WTC11 (cell line): ENCODE data around the gene GCDH. TPM values are rescaled to one million over a fixed set of nuclear protein-coding genes. Genes with fewer than 3 reads are reported as not detected.

Source experiments
- ARID4B ChIP-seq: sonication (generic); formaldehyde crosslinking; IDR thresholded peaks from 2 replicates; pipeline ENCODE4 v1.8.0; 2023; ENCODE audit warnings: missing genetic modification reagents, mild to moderate bottlenecking, borderline replicate concordance
- ATF3 ChIP-seq: sonication (generic); formaldehyde crosslinking; conservative IDR thresholded peaks from 2 replicates; pipeline ENCODE4 v1.8.1; 2022; ENCODE audit warnings: mild to moderate bottlenecking, missing genetic modification reagents
- ATF6 ChIP-seq: sonication (generic); formaldehyde crosslinking; IDR thresholded peaks from 2 replicates; pipeline ENCODE4 v1.8.1; 2023; ENCODE audit warnings: mild to moderate bottlenecking, missing genetic modification reagents
- E2F5 ChIP-seq: sonication (generic); formaldehyde crosslinking; IDR thresholded peaks from 2 replicates; pipeline ENCODE4 v1.8.1; 2022; ENCODE audit warnings: mild to moderate bottlenecking, moderate library complexity, missing genetic modification reagents
- ELF4 ChIP-seq: sonication (generic); formaldehyde crosslinking; IDR thresholded peaks from 2 replicates; pipeline ENCODE4 v1.8.1; 2022; ENCODE audit warnings: low read depth, mild to moderate bottlenecking, moderate library complexity, missing genetic modification reagents
- ETV6 ChIP-seq: sonication (generic); formaldehyde crosslinking; IDR thresholded peaks from 2 replicates; pipeline ENCODE4 v1.8.1; 2022; ENCODE audit warnings: mild to moderate bottlenecking, missing genetic modification reagents
- FOXP1 ChIP-seq: sonication (generic); formaldehyde crosslinking; IDR thresholded peaks from 2 replicates; pipeline ENCODE4 v1.8.0; 2022; ENCODE audit warnings: missing genetic modification reagents, mild to moderate bottlenecking, moderate library complexity, borderline replicate concordance
- GTF2I ChIP-seq: fragments of 250-450 bp; sonication (Bioruptor Pico); conservative IDR thresholded peaks from 2 replicates; pipeline ENCODE4 v1.4.0; 2021; ENCODE audit warnings: mild to moderate bottlenecking
- NFATC4 ChIP-seq: fragments of 250-450 bp; sonication (Bioruptor Pico); IDR thresholded peaks from 2 replicates; pipeline ENCODE4 v1.9.0; 2021; ENCODE audit warnings: mild to moderate bottlenecking
- NFE2L1 ChIP-seq: sonication (generic); formaldehyde crosslinking; IDR thresholded peaks from 2 replicates; pipeline ENCODE4 v1.8.1; 2023; ENCODE audit warnings: missing genetic modification reagents
- NR1H2 ChIP-seq: sonication (generic); formaldehyde crosslinking; IDR thresholded peaks from 2 replicates; pipeline ENCODE4 v1.9.0; 2021; ENCODE audit warnings: mild to moderate bottlenecking, moderate library complexity, missing genetic modification reagents
- OVOL2 ChIP-seq: fragments of 250-450 bp; sonication (Bioruptor Pico); IDR thresholded peaks from 2 replicates; pipeline ENCODE4 v1.9.0; 2021; ENCODE audit warnings: mild to moderate bottlenecking, borderline replicate concordance
- PRDM15 ChIP-seq: sonication (generic); formaldehyde crosslinking; IDR thresholded peaks from 2 replicates; pipeline ENCODE4 v1.8.0; 2022; ENCODE audit warnings: missing genetic modification reagents
- PRRX2 ChIP-seq: fragments of 250-450 bp; sonication (Bioruptor Pico); IDR thresholded peaks from 2 replicates; pipeline ENCODE4 v1.8.0; 2021; ENCODE audit warnings: mild to moderate bottlenecking
- SMAD3 ChIP-seq: sonication (generic); formaldehyde crosslinking; IDR thresholded peaks from 2 replicates; pipeline ENCODE4 v1.8.0; 2022; ENCODE audit warnings: missing genetic modification reagents, mild to moderate bottlenecking, borderline replicate concordance
- SMAD4 ChIP-seq: sonication (generic); formaldehyde crosslinking; IDR thresholded peaks from 2 replicates; pipeline ENCODE4 v1.8.0; 2022; ENCODE audit warnings: mild to moderate bottlenecking, missing genetic modification reagents
- ZBTB21 ChIP-seq: sonication (generic); formaldehyde crosslinking; IDR thresholded peaks from 2 replicates; pipeline ENCODE4 v1.8.1; 2023; ENCODE audit warnings: mild to moderate bottlenecking, missing genetic modification reagents, borderline replicate concordance
- ZNF138 ChIP-seq: sonication (generic); formaldehyde crosslinking; conservative IDR thresholded peaks from 2 replicates; pipeline ENCODE4 v1.8.1; 2022; ENCODE audit warnings: mild to moderate bottlenecking, moderate library complexity, missing genetic modification reagents
- ZNF232 ChIP-seq: sonication (generic); formaldehyde crosslinking; IDR thresholded peaks from 2 replicates; pipeline ENCODE4 v1.8.0; 2022; ENCODE audit warnings: mild to moderate bottlenecking, missing genetic modification reagents
- ZNF263 ChIP-seq: sonication (generic); formaldehyde crosslinking; IDR thresholded peaks from 2 replicates; pipeline ENCODE4 v1.8.1; 2022; ENCODE audit warnings: low read depth, mild to moderate bottlenecking, moderate library complexity, missing genetic modification reagents
- ZNF396 ChIP-seq: fragments of 250-450 bp; sonication (Bioruptor Pico); IDR thresholded peaks from 2 replicates; pipeline ENCODE4 v1.8.0; 2021; ENCODE audit warnings: mild to moderate bottlenecking, moderate library complexity, borderline replicate concordance
- ZNF532 ChIP-seq: fragments of 250-450 bp; sonication (Bioruptor Pico); IDR thresholded peaks from 2 replicates; pipeline ENCODE4 v1.9.0; 2021; ENCODE audit warnings: mild to moderate bottlenecking, borderline replicate concordance
- ZNF671 ChIP-seq: fragments of 250-450 bp; sonication (Bioruptor Pico); IDR thresholded peaks from 2 replicates; pipeline ENCODE4 v1.8.0; 2021; ENCODE audit warnings: mild to moderate bottlenecking
- total RNA-seq: library from RNA; stranded (reverse); gene quantifications from 3 replicates; pipeline ENCODE4 v1.2.3, GENCODE V29; 2021

GCDH gene
- total RNA-seq, 1 experiment from 2014 or later, result 69.0 TPM

GRCh38 chr19:12937927-12938778, 47.2 kb downstream of the GCDH start, which contains the start of gene CALR (continued):
- TF ChIP-seq ZNF671 (CRISPR knock-in tag), result no peak
- no peak; the same call in 1 of the 2 replicates for TF ChIP-seq GTF2I (CRISPR knock-in tag)
- TF ChIP-seq SMAD3 (CRISPR knock-in tag), result no peak
- no peak for TF ChIP-seq ZNF263 (CRISPR knock-in tag)
- TF ChIP-seq E2F5, result peak; percentile 67
- TF ChIP-seq FOXP1, result no peak
- TF ChIP-seq PRRX2, result 0 out of 2 replicates have a peak, but pooled peaks have one; percentile 17
- no peak; the same call in 1 of the 2 replicates for TF ChIP-seq ZNF396 (CRISPR knock-in tag)
- no peak for TF ChIP-seq ATF3 (CRISPR knock-in tag)
- TF ChIP-seq NFATC4 (CRISPR knock-in tag), result peak; percentile 58; the same call in 1 of the 2 replicates
- TF ChIP-seq NR1H2 (CRISPR knock-in tag), result no peak
- no peak; the same call in 1 of the 2 replicates for TF ChIP-seq OVOL2 (CRISPR knock-in tag)
- no peak for TF ChIP-seq ZNF138
- no peak for TF ChIP-seq ZNF532 (CRISPR knock-in tag)
- TF ChIP-seq ZBTB21 (CRISPR knock-in tag), result no peak
- TF ChIP-seq PRDM15 (CRISPR knock-in tag), result no peak; the same call in 1 of the 2 replicates
- TF ChIP-seq NFE2L1 (CRISPR knock-in tag), result 0 out of 2 replicates have a peak, but pooled peaks have one; percentile 7
- TF ChIP-seq ARID4B, result peak; percentile 92; the same call in 1 of the 2 replicates
- TF ChIP-seq ATF6 (CRISPR knock-in tag), result no peak
- peak; percentile 31; the same call in 1 of the 2 replicates for TF ChIP-seq ETV6
- TF ChIP-seq ELF4 (CRISPR knock-in tag), result no peak
- peak; percentile 21; the same call in 1 of the 2 replicates for TF ChIP-seq SMAD4 (CRISPR knock-in tag)
- TF ChIP-seq ZNF232 (CRISPR knock-in tag), result no peak
